ENCODE measurements around the gene USP22. TPM values are rescaled to one million over a fixed set of nuclear protein-coding genes. Genes with fewer than 3 reads are reported as not detected.
"Not testable (repeated sequence)": the region's sequence is repeated elsewhere in the genome, so short reads cannot be mapped to it uniquely, and the experiment has no call there.

USP22 gene
- total RNA-seq, 4 donors from 2014 or later: 127 to 262 (median 197) TPM

DNA sequence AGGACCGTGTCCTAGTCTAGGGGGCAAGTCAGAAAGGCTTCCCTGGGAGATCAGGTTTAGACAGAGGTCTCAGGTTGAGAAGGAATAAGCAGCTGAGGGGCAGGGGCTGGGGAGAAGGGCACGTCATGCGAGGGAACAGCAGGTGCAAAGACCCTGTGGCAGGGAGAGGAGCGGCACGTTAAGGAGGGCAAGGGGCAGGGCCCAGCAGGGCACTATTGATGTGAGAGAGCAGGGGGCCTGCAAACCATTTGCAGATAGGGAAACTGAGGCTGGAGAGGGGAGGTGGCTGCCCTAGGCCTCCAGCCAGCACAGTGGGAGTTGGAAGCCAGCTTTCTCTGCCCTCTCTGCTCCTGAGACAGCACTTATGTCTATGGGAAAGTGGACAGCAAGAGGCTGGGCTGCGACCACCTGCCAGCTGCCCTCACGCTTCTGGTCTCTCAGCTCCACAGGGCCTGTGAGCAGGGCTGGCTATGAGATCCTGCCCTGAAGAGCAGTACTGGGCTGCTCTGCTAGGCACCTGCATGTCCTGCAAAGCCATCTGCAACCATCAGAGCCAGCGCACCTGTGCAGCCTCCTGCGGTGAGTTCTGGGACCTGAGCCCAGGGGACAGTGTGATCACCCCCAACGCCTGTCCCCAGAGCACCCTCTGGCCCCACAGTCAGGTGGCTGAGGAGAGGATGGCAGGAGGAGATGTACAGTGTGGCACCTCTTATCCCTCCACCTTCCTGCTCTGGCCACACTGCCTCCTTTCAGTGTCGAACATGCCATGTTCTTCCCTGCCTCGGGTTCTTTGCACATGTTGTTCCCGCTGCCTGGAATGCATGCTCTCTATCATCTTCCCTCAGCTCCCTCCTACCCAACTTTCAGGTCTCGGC lies 61.5 kb downstream of the USP22 start:
- DNase-seq: no peak
- WGBS, 2 donors: 91% methylated on average over 12 to 14 of the region's 14 CpGs
- intact Hi-C loops (cut with DNase I): no loop called here

GRCh38 chr17:20979792-20980083 lies 63.1 kb downstream of the USP22 start:
- no peaks in the 10 kb centered on the region for H3K36me3 ChIP-seq
- no peak for DNase-seq
- H3K9me3 ChIP-seq: no peaks in the 10 kb centered on the region
- intact Hi-C loops (cut with DNase I): no loop called here
- H3K27me3 ChIP-seq: no peaks in the 10 kb centered on the region
- TF ChIP-seq POLR2A (IDR thresholded peaks at IDR 0.05): no peak
- no peak for TF ChIP-seq CTCF (IDR thresholded peaks at IDR 0.05)
- no peaks in the 10 kb centered on the region for H3K4me1 ChIP-seq
- WGBS, 2 donors: 71 to 81% methylated on average over 3 of the region's 3 CpGs
- no peak overlapping the region for H3K4me3 ChIP-seq (replicated peaks in 1 of 3)
- no peak overlapping the region for H3K27ac ChIP-seq

More for the DNA sequence above, 61.5 kb downstream of the USP22 start:
- TF ChIP-seq CTCF (IDR thresholded peaks at IDR 0.05): no peak
- no peak for TF ChIP-seq POLR2A (IDR thresholded peaks at IDR 0.05)
- H3K27me3 ChIP-seq: no peaks in the 10 kb centered on the region
- no peak overlapping the region for H3K27ac ChIP-seq
- no peaks in the 10 kb centered on the region for H3K9me3 ChIP-seq
- H3K36me3 ChIP-seq: no peaks in the 10 kb centered on the region
- no peak overlapping the region for H3K4me3 ChIP-seq (replicated peaks in 1 of 3)
- H3K4me1 ChIP-seq: no peaks in the 10 kb centered on the region

DNA sequence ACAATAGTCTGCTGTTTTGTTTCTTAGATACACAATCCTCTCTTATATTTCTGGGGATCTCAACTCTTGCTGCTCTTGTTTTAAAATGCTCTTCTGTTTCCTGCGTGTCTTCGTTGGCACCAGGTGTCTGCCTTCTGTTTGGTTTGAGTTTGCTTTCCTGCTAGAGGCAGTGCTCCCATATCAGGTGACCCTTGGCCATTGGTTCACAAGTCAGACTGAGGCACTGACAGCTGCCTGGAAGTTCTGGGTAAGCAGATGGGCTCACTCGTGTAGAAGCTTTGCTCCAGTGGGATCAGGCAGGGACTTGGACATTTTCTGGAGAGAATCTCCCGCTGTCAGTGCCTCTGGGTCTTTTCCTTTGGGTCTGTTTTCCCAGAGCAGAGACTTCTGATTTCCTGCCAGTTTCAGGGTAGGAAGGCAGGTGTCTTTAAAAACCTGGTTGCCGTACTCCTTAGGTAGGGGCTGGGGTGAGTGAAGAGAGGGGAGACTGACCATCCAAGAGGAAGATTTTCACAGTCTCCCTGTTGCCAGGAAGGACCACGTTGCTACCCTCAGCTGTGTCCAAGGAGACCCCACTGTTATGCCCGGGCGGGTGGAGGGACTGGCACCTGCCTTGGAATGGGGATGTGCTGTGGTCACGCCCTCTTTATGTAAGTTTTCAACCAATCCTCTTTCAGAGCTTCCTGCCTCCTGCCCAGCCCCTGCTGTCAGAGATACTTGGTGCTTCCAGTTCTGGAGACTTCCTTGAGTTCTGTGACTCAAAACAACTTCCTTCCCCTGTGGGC lies 63.6 kb downstream of the USP22 start:
- H3K4me1 ChIP-seq; H3K9me3 ChIP-seq; H3K36me3 ChIP-seq; H3K27me3 ChIP-seq; DNase-seq; H3K4me3 ChIP-seq (replicated peaks in 1 of 3); intact Hi-C loops (cut with DNase I); H3K27ac ChIP-seq: not testable (repeated sequence)
- 58% methylated on average over 9 of the region's 9 CpGs for WGBS, 2 donors

DNA sequence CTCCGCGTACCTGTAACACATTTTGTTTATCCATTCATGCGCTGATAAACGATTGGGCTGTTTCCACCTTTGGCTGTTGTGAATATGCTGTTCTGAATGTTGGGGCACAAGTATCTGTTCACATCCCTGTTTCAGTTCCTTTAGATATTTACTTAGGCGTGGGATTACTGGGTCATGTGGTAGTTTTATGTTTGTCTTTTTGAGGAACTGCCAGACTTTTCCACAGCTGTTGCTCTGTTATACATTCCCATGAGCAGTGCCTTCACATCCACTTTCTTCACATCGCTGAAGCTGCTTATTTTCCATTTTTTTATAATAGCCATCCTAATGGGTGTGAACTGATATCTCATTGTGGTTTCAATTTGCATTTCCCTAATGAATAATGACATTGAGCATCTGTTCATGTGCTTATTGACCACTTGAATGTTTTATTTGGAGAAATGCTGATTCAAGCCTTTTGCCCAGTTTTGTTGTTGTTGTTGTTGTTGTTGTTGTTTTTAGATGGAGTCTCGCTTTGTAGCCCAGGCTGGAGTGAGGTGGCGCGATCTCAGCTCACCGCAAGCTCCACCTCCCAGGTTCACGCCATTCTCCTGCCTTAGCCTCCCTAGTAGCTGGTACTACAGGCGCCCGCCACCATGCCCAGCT lies 65.1 kb downstream of the USP22 start:
- intact Hi-C loops (cut with DNase I); H3K4me3 ChIP-seq (replicated peaks in 1 of 3); DNase-seq; H3K9me3 ChIP-seq; H3K27me3 ChIP-seq; H3K4me1 ChIP-seq; H3K36me3 ChIP-seq; H3K27ac ChIP-seq: not testable (repeated sequence)
- 91% methylated on average over 13 of the region's 13 CpGs for WGBS, 2 donors

- TF ChIP-seq CTCF (IDR thresholded peaks at IDR 0.05) (no peak), POLR2A (IDR thresholded peaks at IDR 0.05) (no peak)
- Histone ChIP-seq H3K27ac (no peak overlapping the region), H3K9me3 (no peaks in the 10 kb centered on the region), H3K4me1 (no peaks in the 10 kb centered on the region), H3K27me3 (no peaks in the 10 kb centered on the region), H3K4me3 (replicated peaks in 1 of 3) (no peak overlapping the region), H3K36me3 (no peaks in the 10 kb centered on the region)
- intact Hi-C loops (cut with DNase I): no loop called here
- DNase-seq: no peak
- 61 to 81% methylated on average over 1 of the region's 1 CpG for WGBS, 2 donors
Observed at GRCh38 chr17:20975566-20975965, 67.2 kb downstream of the USP22 start.

GRCh38 chr17:20970329-20970728 lies 72.5 kb downstream of the USP22 start:
- no peaks in the 10 kb centered on the region for H3K9me3 ChIP-seq
- H3K27me3 ChIP-seq: no peaks in the 10 kb centered on the region
- intact Hi-C loops (cut with DNase I): no loop called here
- no peak for DNase-seq
- H3K36me3 ChIP-seq: no peaks in the 10 kb centered on the region
- H3K27ac ChIP-seq: no peak overlapping the region
- H3K4me1 ChIP-seq: no peaks in the 10 kb centered on the region
- TF ChIP-seq POLR2A (IDR thresholded peaks at IDR 0.05): no peak
- no peak for TF ChIP-seq CTCF (IDR thresholded peaks at IDR 0.05)
- WGBS, 2 donors: 79 to 83% methylated on average over 4 of the region's 4 CpGs
- no peak overlapping the region for H3K4me3 ChIP-seq (replicated peaks in 1 of 3)

All from thyroid gland (tissue), 4 donors.